ENCODE results near the gene SPATA17. TPM values are rescaled to one million over a fixed set of nuclear protein-coding genes. Genes with fewer than 3 reads are reported as not detected.
A peak's percentile ranks its signal among the peaks of the same experiment; 100 is the strongest.

The SPATA17 gene
- total and polyA plus RNA-seq, 2 experiments from 2014 or later, result 1.2 to 3.5 TPM

- Mint-ChIP-seq H3K27me3 (ENCODE audit: insufficient read depth, low read depth, poor library complexity) (no peaks in the 10 kb centered on the region), H3K4me1 (peaks cover 19% of the 10 kb centered on the region; the same call in 2 of the 3 replicates), H3K27ac (peak overlapping the region; percentile 47; the same call in 1 of the 2 replicates), H3K9me3 (no peaks in the 10 kb centered on the region), H3K4me3 (no peak overlapping the region), H3K36me3 (ENCODE audit: low read depth) (no peaks in the 10 kb centered on the region)
- no peak overlapping the region for H3K4me3 ChIP-seq
- no peaks in the 10 kb centered on the region for H3K36me3 ChIP-seq (ENCODE audit: insufficient read depth)
- ATAC-seq (no peak), DNase-seq (ENCODE audit: low spot score) (no peak)
- H4K20me1 ChIP-seq (replicated peaks; ENCODE audit: insufficient read depth), result no peaks in the 10 kb centered on the region
- no peaks in the 10 kb centered on the region for H3K9me2 ChIP-seq (ENCODE audit: insufficient read depth)
- no peaks in the 10 kb centered on the region for H3K27me3 ChIP-seq (ENCODE audit: insufficient read depth)
- H2AFZ ChIP-seq, result no peak overlapping the region
- peaks cover 20% of the 10 kb centered on the region for H3K4me1 ChIP-seq (ENCODE audit: insufficient read depth)
- peak overlapping the region; percentile 18; the same call in 1 of the 2 replicates for H3K4me2 ChIP-seq
- H3K27ac ChIP-seq (ENCODE audit: low read depth), result no peak overlapping the region
- no peaks in the 10 kb centered on the region for H3K79me2 ChIP-seq (replicated peaks; ENCODE audit: insufficient read depth)
- no peaks in the 10 kb centered on the region for H3F3A ChIP-seq (replicated peaks; ENCODE audit: low read depth)
- TF ChIP-seq ZNF462 (CRISPR knock-in tag; IDR thresholded peaks at IDR 0.05), result no peak
- TF ChIP-seq ETS1 (IDR thresholded peaks at IDR 0.05), result no peak
- no peak for TF ChIP-seq JUNB (IDR thresholded peaks at IDR 0.05; ENCODE audit: unreplicated experiment)
- no peak for TF ChIP-seq EZH2phosphoT487 (IDR thresholded peaks at IDR 0.05; ENCODE audit: unreplicated experiment)
- TF ChIP-seq STAT1 (IDR thresholded peaks at IDR 0.05; ENCODE audit: unreplicated experiment), result no peak
- no peak for TF ChIP-seq POLR2AphosphoS5 (IDR thresholded peaks at IDR 0.05; ENCODE audit: low read depth)
Measured at GRCh38 chr1:217668351-217668940, 37.3 kb downstream of the SPATA17 start.
